Nephron progenitor cell (in vitro differentiated cells): ENCODE results near the gene SEMA4A.
"Not testable (repeated sequence)": the region's sequence is repeated elsewhere in the genome, so short reads cannot be mapped to it uniquely, and the experiment has no call there.

Experiments used
- DNase-seq: peaks from one replicate; pipeline ENCODE4 v3.0.0; 2021
- H3K27ac Mint-ChIP-seq: 2 replicates; pipeline ENCODE4 v1.8.0; 2021; ENCODE audit warnings: mild to moderate bottlenecking, moderate library complexity, mixed read lengths
- H3K27me3 Mint-ChIP-seq: 2 replicates; pipeline ENCODE4 v1.8.0; 2021; ENCODE audit warnings: mild to moderate bottlenecking, low read depth, mixed read lengths; ENCODE audit not compliant: poor library complexity
- H3K36me3 Mint-ChIP-seq: 2 replicates; pipeline ENCODE4 v1.8.0; 2021; ENCODE audit warnings: low read depth, mixed read lengths
- H3K4me1 Mint-ChIP-seq: 2 replicates; pipeline ENCODE4 v1.8.0; 2021; ENCODE audit warnings: mixed read lengths
- H3K4me3 Mint-ChIP-seq: 2 replicates; pipeline ENCODE4 v1.8.0; 2021; ENCODE audit warnings: mild to moderate bottlenecking, moderate library complexity, mixed read lengths
- H3K9me3 Mint-ChIP-seq: 2 replicates; pipeline ENCODE4 v1.8.0; 2021; ENCODE audit warnings: mild to moderate bottlenecking, moderate library complexity, mixed read lengths
- CTCF ChIP-seq: fragments of 200-600 bp; sonication (generic); IDR thresholded peaks from 2 replicates; pipeline ENCODE4 v1.5.0; 2021; ENCODE audit warnings: antibody characterized with exemption

Gene SEMA4A

GRCh38 chr1:156122519-156123355 is 30.6 kb upstream of the SEMA4A start:
- Mint-ChIP-seq H3K9me3 (no peaks in the 10 kb centered on the region), H3K27ac (peak overlapping the region; percentile 79), H3K36me3 (peaks cover 12% of the 10 kb centered on the region), H3K4me3 (no peak overlapping the region), H3K27me3 (no peaks in the 10 kb centered on the region), H3K4me1 (peaks cover 69% of the 10 kb centered on the region)
- no peak for DNase-seq
- TF ChIP-seq CTCF = no peak

- Mint-ChIP-seq H3K27me3 (no peaks in the 10 kb centered on the region), H3K4me3 (peak overlapping the region; percentile 3)
- DNase-seq = no peak
Measured at GRCh38 chr1:156123356-156124196, 29.8 kb upstream of the SEMA4A start.

GRCh38 chr1:156124557-156125483 is 28.6 kb upstream of the SEMA4A start:
- H3K27me3 Mint-ChIP-seq = no peaks in the 10 kb centered on the region

More at GRCh38 chr1:156123356-156124196, 29.8 kb upstream of the SEMA4A start:
- Mint-ChIP-seq H3K9me3 (no peaks in the 10 kb centered on the region), H3K36me3 (peaks cover 8% of the 10 kb centered on the region), H3K27ac (peak overlapping the region; percentile 27), H3K4me1 (peaks cover 74% of the 10 kb centered on the region)
- no peak for TF ChIP-seq CTCF

GRCh38 chr1:156125544-156125943 is 27.8 kb upstream of the SEMA4A start:
- DNase-seq, H3K27ac Mint-ChIP-seq, H3K4me3 Mint-ChIP-seq, H3K9me3 Mint-ChIP-seq, H3K36me3 Mint-ChIP-seq, H3K27me3 Mint-ChIP-seq: not testable (repeated sequence)
- H3K4me1 Mint-ChIP-seq = peaks cover 88% of the 10 kb centered on the region

More at GRCh38 chr1:156124557-156125483, 28.6 kb upstream of the SEMA4A start:
- Mint-ChIP-seq H3K36me3 (peaks cover 5% of the 10 kb centered on the region), H3K9me3 (no peaks in the 10 kb centered on the region), H3K4me1 (peaks cover 86% of the 10 kb centered on the region), H3K27ac (peak overlapping the region; percentile 85), H3K4me3 (peak overlapping the region; percentile 26)
- TF ChIP-seq CTCF = no peak
- no peak for DNase-seq

- Mint-ChIP-seq H3K9me3 (no peaks in the 10 kb centered on the region), H3K36me3 (no peaks in the 10 kb centered on the region), H3K4me1 (peaks cover 84% of the 10 kb centered on the region), H3K27me3 (no peaks in the 10 kb centered on the region), H3K4me3 (peak overlapping the region; percentile 32), H3K27ac (peak overlapping the region; percentile 72)
- peak; percentile 55 for DNase-seq
- TF ChIP-seq CTCF = peak; percentile 41
Measured at GRCh38 chr1:156126043-156126629, 27.2 kb upstream of the SEMA4A start.
